Lower leg skin (tissue), 4 donors: Measurements from ENCODE around the gene HOMER1. TPM values are rescaled to one million over a fixed set of nuclear protein-coding genes. Genes with fewer than 3 reads are reported as not detected.

Experiments
- DNase-seq, 2 donors: peaks; one replicate each; pipeline ENCODE4 v3.0.0-alpha.2; 2019; ENCODE audit warnings: low spot score in 2 of 2
- H3K4me3 ChIP-seq: fragments of 200-600 bp; sonication (generic); 2 replicates; pipeline ENCODE4 v1.5.1; 2017; ENCODE audit warnings: mild to moderate bottlenecking, low read depth; ENCODE audit not compliant: poor library complexity, severe bottlenecking
- CTCF ChIP-seq, 3 donors: fragments of 450-650 bp; IDR thresholded peaks; one replicate each; pipeline ENCODE4 v1.5.1; 2016; ENCODE audit warnings: antibody characterized with exemption in 3 of 3, mild to moderate bottlenecking in 3 of 3, moderate library complexity in 2 of 3
- POLR2A ChIP-seq, 2 donors: fragments of 450-650 bp; IDR thresholded peaks; one replicate each; pipeline ENCODE4 v1.6.1; 2016 to 2017; ENCODE audit warnings: antibody characterized with exemption in 2 of 2, mild to moderate bottlenecking in 1 of 2, moderate library complexity in 1 of 2
- WGBS, 2 donors: methylation state at CpG; one replicate each; pipeline ENCODE4 v1.1.5; 2018; 5-methylcytosine and 5-hydroxymethylcytosine counted together
- intact Hi-C: fragments of 100-400 bp; cut with DNase I; formaldehyde crosslinking; loops from one replicate; pipeline ENCODE4 v1.15.0; 2023; ENCODE audit warnings: low total_unique reads
- total RNA-seq, 4 donors: library from RNA; depleted of rRNA; stranded (reverse); fragments of >200 nt; gene quantifications; one replicate each; pipeline ENCODE4 v1.1.0, GENCODE V29; 2016

Gene HOMER1
- total RNA-seq, 4 donors from 2014 or later = 5.9 to 12.4 (median 8.8) TPM

GRCh38 chr5:79540939-79541338 is 27.0 kb upstream of the HOMER1 start:
- H3K4me3 ChIP-seq = no peak overlapping the region
- no peak for DNase-seq
- intact Hi-C loops = no loop called here
- no peak for TF ChIP-seq POLR2A (IDR thresholded peaks at IDR 0.05)
- no peak for TF ChIP-seq CTCF (IDR thresholded peaks at IDR 0.05)
- 72 to 75% methylated on average over 6 of the region's 6 CpGs for WGBS, 2 donors

GRCh38 chr5:79536193-79536906 is 22.4 kb upstream of the HOMER1 start:
- 76 to 80% methylated on average over 3 of the region's 3 CpGs for WGBS, 2 donors

GRCh38 chr5:79535477-79536192 is 21.7 kb upstream of the HOMER1 start:
- 88 to 91% methylated on average over 4 of the region's 4 CpGs for WGBS, 2 donors
- no peak overlapping the region for H3K4me3 ChIP-seq
- TF ChIP-seq POLR2A (IDR thresholded peaks at IDR 0.05) = no peak
- no peak for TF ChIP-seq CTCF (IDR thresholded peaks at IDR 0.05)
- no peak for DNase-seq
- intact Hi-C loops = no loop called here

More at GRCh38 chr5:79536193-79536906, 22.4 kb upstream of the HOMER1 start:
- TF ChIP-seq POLR2A (IDR thresholded peaks at IDR 0.05) (no peak), CTCF (IDR thresholded peaks at IDR 0.05) (no peak)
- DNase-seq = no peak
- intact Hi-C loops = no loop called here
- no peak overlapping the region for H3K4me3 ChIP-seq

- intact Hi-C loops = no loop called here
- 84 to 87% methylated on average over 5 of the region's 5 CpGs for WGBS, 2 donors
These were observed 15.2 kb upstream of the HOMER1 start for GRCh38 chr5:79529110-79529509.

GRCh38 chr5:79527431-79527830 is 13.5 kb upstream of the HOMER1 start:
- no peak overlapping the region for H3K4me3 ChIP-seq
- DNase-seq = no peak
- no peak for TF ChIP-seq CTCF (IDR thresholded peaks at IDR 0.05)
- TF ChIP-seq POLR2A (IDR thresholded peaks at IDR 0.05) = no peak
- whole genome bisulfite sequencing, 2 donors = 60 to 73% methylated on average over 1 of the region's 1 CpG
- intact Hi-C loops = no loop called here

More at GRCh38 chr5:79529110-79529509, 15.2 kb upstream of the HOMER1 start:
- TF ChIP-seq POLR2A (IDR thresholded peaks at IDR 0.05) = no peak
- no peak for TF ChIP-seq CTCF (IDR thresholded peaks at IDR 0.05)
- no peak overlapping the region for H3K4me3 ChIP-seq
- DNase-seq = no peak
